ENCODE measurements around the gene CKB.

DNA sequence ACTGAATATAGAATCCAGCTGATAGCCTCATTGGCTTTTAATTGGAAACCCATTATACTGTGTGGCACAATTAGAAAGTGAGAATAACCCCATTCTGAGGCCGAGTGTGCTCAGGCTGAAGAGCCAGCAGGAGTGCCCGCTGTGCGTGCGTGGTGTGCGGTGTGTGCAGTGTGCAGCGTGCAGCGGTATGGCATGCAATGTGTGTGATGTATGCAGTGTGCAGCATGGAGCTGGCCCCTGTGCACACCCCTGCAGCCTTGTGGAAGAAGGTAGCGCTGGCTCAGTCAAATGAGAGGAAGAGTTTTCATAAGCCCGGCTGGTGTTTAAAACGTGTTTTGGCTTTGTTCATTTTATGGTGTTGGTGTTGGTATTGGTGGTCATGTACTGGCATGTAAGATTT, 22.9 kb downstream of the CKB start:
- TF ChIP-seq, protein P1, sequence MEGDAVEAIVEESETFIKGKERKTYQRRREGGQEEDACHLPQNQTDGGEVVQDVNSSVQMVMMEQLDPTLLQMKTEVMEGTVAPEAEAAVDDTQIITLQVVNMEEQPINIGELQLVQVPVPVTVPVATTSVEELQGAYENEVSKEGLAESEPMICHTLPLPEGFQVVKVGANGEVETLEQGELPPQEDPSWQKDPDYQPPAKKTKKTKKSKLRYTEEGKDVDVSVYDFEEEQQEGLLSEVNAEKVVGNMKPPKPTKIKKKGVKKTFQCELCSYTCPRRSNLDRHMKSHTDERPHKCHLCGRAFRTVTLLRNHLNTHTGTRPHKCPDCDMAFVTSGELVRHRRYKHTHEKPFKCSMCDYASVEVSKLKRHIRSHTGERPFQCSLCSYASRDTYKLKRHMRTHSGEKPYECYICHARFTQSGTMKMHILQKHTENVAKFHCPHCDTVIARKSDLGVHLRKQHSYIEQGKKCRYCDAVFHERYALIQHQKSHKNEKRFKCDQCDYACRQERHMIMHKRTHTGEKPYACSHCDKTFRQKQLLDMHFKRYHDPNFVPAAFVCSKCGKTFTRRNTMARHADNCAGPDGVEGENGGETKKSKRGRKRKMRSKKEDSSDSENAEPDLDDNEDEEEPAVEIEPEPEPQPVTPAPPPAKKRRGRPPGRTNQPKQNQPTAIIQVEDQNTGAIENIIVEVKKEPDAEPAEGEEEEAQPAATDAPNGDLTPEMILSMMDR (conservative IDR thresholded peaks at IDR 0.05; ENCODE audit: low read length): no peak
- TF ChIP-seq EZH2phosphoT487 (IDR thresholded peaks at IDR 0.05; ENCODE audit: borderline replicate concordance): no peak

Measured in Loucy (cell line).